Measurements from ENCODE around the gene HNRNPM.

- TF ChIP-seq POLR2A (IDR thresholded peaks at IDR 0.05): no peak
- TF ChIP-seq, protein P1, sequence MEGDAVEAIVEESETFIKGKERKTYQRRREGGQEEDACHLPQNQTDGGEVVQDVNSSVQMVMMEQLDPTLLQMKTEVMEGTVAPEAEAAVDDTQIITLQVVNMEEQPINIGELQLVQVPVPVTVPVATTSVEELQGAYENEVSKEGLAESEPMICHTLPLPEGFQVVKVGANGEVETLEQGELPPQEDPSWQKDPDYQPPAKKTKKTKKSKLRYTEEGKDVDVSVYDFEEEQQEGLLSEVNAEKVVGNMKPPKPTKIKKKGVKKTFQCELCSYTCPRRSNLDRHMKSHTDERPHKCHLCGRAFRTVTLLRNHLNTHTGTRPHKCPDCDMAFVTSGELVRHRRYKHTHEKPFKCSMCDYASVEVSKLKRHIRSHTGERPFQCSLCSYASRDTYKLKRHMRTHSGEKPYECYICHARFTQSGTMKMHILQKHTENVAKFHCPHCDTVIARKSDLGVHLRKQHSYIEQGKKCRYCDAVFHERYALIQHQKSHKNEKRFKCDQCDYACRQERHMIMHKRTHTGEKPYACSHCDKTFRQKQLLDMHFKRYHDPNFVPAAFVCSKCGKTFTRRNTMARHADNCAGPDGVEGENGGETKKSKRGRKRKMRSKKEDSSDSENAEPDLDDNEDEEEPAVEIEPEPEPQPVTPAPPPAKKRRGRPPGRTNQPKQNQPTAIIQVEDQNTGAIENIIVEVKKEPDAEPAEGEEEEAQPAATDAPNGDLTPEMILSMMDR (IDR thresholded peaks at IDR 0.05): no peak
Observed at GRCh38 chr19:8453616-8454015, 8.8 kb downstream of the HNRNPM start.

All from ovary (tissue), 3 donors.